Fibroblast of skin of left quadriceps (primary cell): ENCODE measurements around the gene SEC23B.
"Not testable (repeated sequence)": the region's sequence is repeated elsewhere in the genome, so short reads cannot be mapped to it uniquely, and the experiment has no call there.

Source experiments
- DNase-seq, 2 experiments: peaks; one replicate each; pipeline ENCODE4 v3.0.0-alpha.2; 2013; ENCODE audit warnings: low read depth in 2 of 2

The SEC23B gene

DNA sequence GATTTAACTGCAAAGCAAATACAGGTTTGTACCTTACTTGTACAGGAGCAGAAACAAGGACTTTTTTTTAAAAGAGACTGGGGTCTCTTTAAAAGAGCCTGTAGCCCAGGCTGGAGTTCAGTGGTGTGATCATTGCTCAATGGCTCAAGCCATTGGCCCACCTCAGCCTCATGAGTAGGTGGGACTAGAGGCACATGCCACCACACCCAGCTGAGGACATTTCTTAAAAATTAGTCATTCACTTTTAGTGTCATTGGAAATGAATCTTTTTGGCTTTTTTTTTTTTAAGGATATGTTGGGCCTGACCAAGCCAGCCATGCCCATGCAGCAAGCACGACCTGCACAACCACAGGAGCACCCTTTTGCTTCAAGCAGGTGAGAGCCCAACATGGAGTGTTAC is 16.9 kb downstream of the SEC23B start:
- no peak for DNase-seq

- DNase-seq = not testable (repeated sequence)
These were observed 19.0 kb downstream of the SEC23B start for GRCh38 chr20:18526761-18527160.

DNA sequence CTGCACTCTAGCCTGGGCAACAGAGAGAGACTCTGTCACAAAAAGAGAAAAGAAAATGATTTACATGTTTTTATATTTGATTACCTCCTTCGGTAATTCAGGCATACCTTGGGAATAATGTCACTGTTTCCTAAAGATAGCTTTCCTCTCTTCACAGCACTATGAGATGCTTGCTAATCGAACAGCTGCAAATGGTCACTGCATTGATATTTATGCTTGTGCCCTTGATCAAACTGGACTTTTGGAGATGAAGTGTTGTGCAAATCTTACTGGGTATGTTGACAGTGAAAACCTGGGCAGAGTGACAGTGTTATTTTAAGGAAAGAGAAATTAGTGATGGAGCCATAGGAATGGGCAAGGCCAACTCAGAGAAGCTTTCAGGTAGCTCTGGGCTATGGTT is 19.6 kb downstream of the SEC23B start:
- DNase-seq = no peak

DNA sequence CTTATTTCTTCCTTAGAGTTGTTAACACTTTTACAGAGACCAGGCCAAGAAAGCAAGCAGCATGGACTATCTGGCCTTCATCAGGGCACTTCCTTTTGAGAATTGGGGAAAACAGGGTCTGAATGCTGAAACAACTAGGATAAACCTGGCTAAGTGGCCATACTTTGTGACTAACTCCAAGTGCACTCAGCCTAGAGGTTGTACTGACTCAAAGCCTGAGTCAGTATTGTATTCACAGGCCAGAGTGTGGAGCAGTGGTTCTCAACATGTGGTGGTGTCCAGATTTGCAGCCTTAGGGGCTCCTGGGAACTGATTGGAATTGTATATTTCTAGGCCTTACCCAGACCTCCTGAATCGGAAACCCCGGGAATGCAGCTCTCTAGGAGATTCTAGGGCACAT is 20.1 kb downstream of the SEC23B start:
- no peak for DNase-seq

- DNase-seq = no peak
These were observed 21.3 kb downstream of the SEC23B start for GRCh38 chr20:18529041-18529440.

GRCh38 chr20:18532626-18533025 is 24.9 kb downstream of the SEC23B start:
- DNase-seq = no peak

- DNase-seq = no peak
These were observed 25.8 kb downstream of the SEC23B start for GRCh38 chr20:18533491-18533890.

DNA sequence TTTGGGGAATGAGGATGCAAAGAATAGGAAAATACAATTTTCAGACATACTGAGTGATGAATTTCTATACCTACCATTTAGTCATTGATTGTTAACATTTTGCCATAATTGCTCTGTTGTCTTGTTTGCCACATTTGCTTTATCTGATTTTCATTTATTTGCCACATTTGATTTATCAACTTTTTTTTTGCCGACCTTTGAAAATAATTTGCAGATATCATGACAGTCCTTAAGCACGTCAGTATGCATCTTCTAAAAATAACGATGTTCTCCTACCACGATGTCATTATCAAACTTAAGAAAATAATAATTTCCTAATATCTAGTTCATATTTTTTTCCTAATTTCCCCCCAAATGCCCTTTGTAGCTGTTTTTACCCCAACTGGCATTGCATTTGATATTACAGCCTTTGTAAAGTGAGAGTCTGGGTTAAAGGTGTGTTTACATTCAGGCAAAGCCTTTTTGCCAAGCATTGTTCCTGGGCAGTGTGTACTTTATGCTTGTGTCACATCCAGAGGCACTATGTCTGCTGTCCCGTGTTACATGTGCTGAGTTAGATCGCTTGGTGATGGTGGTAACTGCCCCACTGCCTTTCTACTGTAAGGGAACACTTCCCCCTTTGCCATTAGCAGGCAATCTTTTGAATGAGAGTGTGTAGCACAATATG is 26.4 kb downstream of the SEC23B start:
- DNase-seq = no peak

DNA sequence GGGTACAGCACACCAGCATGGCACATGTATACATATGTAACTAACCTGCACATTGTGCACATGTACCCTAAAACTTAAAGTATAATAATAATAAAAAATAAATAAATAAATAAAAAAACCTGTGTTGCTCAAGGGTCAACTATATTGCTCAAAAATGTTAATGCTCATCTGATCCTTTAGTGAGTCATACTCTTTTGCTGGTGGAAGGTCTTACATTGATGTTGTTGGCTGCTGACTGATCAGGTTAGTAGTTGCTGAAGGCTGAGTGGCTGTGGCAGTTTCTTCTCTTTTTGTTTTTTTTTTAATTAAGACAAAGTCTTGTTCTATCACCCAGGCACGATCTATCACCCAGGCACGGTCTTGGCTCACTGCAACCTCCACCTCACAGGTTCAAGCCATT is 29.9 kb downstream of the SEC23B start:
- no peak for DNase-seq

DNA sequence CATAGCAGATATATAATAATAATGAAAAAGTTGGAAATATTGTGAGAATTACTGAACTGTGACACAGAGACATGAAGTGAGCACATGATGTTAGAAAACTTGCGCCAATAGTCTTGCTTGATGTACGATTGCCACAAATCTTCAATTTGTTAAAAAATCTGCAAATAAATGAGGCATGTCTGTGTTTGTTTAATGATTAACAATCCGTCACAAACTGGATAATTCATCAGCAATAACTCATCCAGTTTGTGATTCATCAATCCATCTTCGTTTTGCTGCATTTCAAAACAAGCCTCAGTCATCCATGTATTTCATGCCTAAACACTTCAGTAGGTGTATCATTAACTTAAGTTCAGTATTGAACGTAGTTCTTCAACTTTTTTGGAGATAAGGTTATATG is 34.0 kb downstream of the SEC23B start:
- DNase-seq = no peak

DNA sequence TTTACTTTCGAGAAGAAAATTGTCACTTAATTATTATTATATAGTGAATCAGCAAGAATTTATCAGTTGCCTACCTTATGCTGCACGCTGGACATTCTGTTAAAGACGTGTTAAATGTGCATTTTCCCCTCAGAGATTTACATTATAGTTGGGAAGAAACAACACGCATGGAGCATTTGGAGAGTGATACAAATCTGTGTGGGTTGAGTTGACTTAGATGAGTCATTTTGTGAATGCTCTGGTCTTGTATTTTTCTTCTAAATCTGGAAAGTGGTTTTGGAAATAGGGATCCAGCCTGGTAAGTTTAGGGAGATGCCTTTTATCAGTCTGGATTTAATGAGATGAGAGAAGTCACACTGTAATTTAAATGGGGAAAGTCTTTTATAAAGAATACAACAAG is 35.5 kb downstream of the SEC23B start:
- no peak for DNase-seq

DNA sequence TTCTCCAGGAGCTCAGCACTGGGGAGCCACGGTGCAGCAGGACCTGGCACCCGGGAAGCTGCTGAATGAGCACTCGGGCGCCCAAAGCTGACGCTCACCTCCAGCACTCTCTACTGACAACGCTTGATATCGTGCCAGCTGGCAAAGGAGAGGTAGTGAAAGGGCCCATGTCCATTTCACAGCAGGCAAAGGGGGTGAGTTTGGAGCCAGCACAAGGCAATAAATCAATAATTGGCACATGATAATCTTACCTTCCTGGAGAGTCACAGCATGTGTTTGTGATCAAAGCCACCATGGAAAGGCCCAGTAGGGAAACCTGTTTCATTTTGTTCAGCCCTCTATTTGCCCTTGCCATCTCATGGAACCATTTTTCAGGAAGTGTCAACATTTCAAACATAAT is 36.2 kb downstream of the SEC23B start:
- no peak for DNase-seq

- DNase-seq = no peak
These were observed 37.8 kb downstream of the SEC23B start for GRCh38 chr20:18545566-18545965.

DNA sequence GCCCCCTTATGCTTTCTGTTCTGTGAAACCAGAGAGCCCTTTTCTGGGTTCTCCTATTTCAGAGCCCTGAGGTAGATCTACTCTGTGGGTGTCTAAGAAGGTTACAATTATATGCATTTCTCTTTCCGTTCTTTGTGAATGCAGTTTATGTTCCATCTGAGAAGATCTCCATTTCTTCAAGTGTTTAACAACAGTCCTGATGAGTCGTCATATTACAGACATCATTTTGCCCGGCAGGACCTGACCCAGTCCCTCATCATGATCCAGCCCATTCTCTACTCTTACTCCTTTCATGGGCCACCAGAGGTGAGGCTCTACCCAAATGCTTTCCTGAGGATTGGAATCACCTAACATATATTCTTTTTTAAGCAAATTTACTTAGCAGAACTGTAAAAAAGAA is 40.7 kb downstream of the SEC23B start:
- no peak for DNase-seq

GRCh38 chr20:18553746-18554145 is 46.0 kb downstream of the SEC23B start:
- DNase-seq = no peak

DNA sequence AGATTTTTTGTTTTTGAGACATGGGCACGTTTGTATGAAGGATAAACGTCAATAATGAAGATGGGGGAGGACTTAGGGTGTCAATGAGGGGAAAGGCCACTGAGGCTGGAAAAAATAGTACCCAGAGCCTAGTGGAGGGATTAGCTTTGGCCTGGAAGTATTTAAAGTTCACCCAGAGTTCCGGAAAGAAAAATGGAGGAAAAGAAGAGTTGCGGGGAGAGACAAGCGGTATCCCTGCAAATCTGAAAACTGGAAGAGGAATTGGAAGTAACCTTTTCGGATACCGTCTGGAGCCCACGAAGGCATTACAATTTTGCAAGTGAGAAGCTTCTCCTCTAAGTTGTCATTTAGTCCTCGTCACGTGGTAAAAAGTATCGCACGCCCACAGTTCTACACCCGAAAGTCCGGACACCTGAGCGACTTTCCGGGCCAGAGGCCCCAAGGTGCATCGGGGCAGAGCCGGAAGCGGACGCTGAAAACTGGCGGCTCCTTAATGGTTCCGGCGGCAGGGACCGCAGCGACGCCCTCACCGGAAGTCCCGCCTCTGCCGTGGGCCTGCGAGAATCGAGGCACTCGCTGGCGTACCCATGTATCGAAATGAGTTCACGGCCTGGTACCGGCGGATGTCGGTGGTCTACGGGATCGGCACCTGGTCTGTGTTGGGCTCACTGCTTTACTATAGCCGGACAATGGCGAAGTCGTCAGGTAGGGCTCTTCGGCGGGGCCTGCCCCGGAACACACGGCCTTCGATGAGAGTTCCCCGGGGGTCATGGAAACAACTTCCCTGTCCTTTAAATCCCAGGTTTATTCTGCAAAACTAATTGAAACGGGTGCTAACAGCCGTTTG is 59.4 kb downstream of the SEC23B start, which contains the start of gene SMIM26:
Gene SMIM26 (plus strand): TSS at position 541 of the 847 bp plus-strand sequence. CDS start 47 bp downstream, at position 588.
- peak; percentile 59 to 62 for DNase-seq

DNA sequence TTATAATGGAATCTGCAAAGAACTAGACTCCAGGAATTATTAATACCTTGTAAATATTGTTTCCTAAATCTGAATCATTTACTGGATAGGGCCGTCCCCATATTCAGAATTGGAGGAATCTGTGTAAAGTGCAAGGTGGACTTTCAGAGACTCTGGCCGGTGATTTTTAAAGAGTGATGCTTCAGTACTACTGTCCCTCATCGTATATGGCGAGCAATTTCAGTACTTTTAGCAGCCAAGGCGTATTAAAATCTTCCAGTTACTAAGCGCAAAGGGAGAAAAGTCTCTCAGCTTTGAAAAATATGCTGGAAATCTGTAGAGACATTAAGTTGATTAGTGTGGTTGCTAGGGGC is 60.0 kb downstream of the SEC23B start:
- DNase-seq = no peak

- no peak for DNase-seq
These were observed 63.3 kb downstream of the SEC23B start for GRCh38 chr20:18571009-18571408.

- no peak for DNase-seq
These were observed 63.8 kb downstream of the SEC23B start for GRCh38 chr20:18571578-18571977.

- no peak for DNase-seq
These were observed 70.2 kb downstream of the SEC23B start for GRCh38 chr20:18577942-18578341.

DNA sequence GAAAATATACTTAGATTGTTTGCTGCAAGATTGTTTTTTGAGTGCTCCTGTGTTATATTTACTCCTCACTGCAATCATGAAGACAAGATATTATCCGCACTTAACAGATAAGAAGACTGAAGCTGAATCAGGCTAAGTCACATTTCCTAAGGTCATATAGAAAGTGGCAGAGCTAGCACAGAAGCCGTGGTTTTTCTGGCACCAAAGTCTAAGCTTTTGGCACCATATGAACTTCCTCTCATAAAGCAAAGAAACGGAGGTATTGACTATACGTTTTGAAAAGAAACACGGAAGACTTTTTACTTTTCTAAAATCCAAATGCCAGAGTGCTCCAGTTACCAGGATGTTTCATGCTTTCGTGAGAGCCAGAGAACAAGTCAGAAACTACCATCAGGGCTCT is 70.8 kb downstream of the SEC23B start:
- no peak for DNase-seq

DNA sequence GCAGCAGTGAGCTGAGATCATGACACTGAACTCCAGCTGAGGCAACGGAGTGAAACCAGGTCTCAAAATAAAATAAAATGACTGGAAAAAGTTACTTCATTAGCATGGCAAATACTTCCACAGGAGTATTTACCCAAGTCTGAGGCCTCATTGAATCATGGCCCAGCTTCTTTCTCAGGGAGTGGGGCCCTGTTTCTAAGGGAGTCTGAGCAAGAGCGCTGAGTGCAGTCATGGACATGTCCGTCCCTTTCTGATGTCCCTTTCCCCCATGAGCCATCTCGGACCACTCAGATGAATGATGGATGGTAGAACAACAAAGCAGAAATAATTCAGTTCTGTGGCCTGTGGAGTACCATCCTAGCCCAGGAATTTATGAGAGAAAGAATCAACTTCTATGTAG is 72.3 kb downstream of the SEC23B start:
- no peak for DNase-seq

DNA sequence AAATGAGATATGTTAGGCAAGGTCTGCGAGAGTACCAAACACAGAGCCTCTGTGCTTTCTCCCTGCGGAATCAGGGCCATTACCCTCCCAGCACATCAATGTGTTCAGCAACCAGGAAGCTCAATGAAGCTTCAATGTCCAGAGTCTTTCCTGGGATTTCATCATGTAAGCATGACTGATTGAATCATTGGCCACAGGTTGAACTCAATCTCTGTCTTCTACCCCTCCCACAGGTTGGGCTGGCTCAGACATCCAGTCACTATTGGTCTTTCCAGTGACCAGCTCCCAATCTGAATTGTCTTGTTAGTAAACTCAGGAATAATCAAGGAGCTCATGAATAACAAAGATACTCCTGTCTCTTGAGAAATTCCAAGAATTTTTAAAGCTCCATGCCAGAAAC is 77.4 kb downstream of the SEC23B start:
- peak; percentile 40 to 44 for DNase-seq
